ENCODE data around the gene VEGFB.

The VEGFB gene

GRCh38 chr11:64246871-64247728, 12.7 kb downstream of the VEGFB start, which contains the start of gene PPP1R14B:
Gene PPP1R14B, minus strand, starts transcription at chr11:64246943. Its CDS starts 270 bp downstream, at chr11:64246673.
- DNase-seq (ENCODE audit: low read depth in 2 of 2), result peak; percentile 76 to 79

GRCh38 chr11:64247729-64248531, 13.5 kb downstream of the VEGFB start:
- DNase-seq (ENCODE audit: low read depth in 2 of 2), result no peak

DNA sequence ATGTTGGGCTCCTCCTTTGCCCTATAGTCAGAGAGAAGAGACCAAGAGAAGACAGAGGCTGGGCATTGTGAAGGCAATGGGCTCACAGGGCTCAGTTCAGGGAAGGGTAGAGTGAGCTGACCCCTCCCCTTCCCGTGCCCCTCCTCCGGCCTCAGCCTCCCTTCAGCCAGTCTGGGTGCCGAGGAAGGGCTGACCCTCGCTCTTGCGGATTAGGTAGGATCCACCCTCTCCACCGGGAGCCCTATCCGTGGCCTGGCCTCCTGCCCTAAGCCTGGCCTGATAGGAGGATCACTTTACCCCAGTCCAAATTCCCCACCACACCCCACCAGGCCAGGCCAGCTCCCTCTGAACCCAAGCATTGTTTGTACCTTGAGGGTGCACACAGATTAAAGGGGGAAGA, 14.2 kb downstream of the VEGFB start:
- no peak for DNase-seq (ENCODE audit: low read depth in 2 of 2)

- no peak for DNase-seq (ENCODE audit: low read depth in 2 of 2)
Measured at GRCh38 chr11:64249038-64249437, 14.7 kb downstream of the VEGFB start.

DNA sequence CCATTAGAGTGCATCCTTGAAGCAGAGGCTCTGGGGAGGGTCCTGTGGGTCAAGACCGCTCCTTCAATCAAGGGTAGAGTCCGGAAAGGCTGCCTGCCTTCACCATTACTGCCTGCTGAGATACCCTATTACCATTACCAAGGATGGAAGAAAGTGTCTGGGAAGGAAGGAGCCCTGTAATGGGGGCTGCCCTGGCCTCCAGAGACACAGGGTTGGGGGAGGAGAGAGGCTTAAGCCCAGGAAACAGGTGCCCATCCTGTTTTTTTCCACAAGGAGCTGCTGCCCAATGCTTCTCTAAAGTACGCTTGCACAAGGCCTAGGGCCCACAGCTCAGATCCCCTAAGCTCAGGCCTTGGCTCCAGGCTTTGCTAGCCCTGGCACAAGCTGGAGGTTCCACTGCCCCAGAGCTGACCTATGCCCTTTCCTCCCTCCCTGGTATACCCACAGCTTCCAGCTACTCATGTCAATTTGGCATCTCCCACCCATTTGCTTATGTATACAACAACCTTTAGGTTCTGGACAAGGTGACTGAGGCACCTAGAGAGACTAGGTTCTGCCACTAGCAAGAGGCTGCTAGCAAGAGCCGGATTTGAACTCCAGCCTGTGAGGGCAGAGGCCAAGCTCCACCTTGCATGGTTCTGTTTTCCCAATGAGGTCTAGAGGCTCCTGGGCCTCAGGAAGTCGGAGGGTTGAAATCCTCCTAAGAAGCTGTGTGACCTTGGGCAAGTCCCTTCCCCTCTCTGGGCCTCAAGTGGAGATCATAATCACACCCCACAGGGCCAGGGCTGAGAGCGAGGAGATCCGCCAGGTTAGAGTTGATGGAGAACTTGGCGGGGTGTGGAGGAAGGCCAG, 15.4 kb downstream of the VEGFB start:
- DNase-seq (ENCODE audit: low read depth in 2 of 2), result no peak

DNA sequence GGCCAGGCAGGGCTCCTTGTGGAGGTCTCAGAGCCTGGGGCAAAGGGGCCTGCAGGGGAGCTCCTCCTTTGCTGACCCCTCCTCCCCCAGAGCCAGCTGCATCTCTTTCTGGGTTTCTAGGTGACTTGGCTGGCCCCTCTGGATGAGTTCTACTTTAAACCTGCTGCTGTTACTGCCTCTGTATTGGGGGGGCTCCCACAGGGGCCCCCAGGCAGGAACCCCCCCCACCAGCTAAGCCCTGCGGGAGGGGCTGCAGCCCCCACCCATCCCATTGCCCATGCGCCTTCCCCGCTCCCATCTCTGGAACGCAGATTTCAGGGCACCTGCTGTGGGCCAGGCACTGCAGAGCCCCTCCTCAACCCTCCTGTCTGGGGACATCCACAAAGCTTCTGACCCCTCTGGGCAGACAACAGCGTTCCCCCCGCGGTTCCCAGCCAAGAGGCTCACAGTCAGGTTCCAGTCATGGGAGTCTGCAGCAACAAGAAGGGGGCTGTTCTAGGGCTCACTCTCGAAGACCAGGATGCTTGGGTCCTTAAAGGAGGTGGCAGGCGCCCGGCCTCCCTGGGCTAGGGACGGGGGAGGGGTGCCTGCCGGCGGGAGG, 16.1 kb downstream of the VEGFB start:
- DNase-seq (ENCODE audit: low read depth in 2 of 2), result no peak

DNA sequence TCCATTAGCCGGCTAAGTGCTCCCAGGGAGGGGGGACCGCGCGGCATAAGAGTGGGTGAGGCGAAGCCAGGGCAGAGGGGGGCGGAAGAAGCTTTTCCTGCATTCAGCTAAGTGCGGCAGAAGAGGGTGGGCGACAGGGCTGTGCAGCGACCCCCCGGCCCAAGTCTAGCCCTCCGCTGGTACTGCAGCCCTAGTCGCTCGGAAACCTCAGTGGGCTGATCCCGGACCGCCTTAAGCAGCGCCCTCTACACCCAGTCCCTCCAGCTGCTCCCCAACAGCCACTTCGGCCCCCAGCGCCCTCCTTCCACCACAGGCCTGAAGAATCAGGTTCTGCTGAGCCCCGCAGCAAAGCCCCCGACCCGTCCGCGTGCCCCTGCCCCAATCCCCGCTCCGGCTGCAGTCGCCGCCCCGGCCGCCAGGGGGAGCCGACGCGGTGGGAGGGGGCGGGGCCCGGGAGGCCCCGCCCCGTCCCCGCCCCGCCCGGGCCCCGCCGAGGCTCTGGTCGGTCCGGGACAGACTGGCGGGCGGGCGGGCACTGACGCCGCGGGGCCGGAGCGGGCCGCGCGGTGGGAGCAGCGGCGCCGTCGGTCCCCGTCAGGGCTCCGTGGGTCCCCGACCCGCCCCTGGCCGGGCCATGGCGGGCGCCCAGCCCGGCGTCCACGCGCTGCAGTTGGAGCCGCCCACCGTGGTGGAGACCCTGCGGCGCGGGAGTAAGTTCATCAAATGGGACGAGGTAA, 16.8 kb downstream of the VEGFB start, which contains the start of gene PLCB3:
PLCB3 (plus strand) TSS at position 515 of the 737 bp plus-strand sequence; CDS start at position 635, 120 bp downstream.
- DNase-seq (ENCODE audit: low read depth in 2 of 2), result peak in 1 of 2 donors; percentile 47

GRCh38 chr11:64251753-64252002, 17.3 kb downstream of the VEGFB start:
- no peak for DNase-seq (ENCODE audit: low read depth in 2 of 2)

- DNase-seq (ENCODE audit: low read depth in 2 of 2), result no peak
Measured at GRCh38 chr11:64252003-64252872, 17.9 kb downstream of the VEGFB start.

DNA sequence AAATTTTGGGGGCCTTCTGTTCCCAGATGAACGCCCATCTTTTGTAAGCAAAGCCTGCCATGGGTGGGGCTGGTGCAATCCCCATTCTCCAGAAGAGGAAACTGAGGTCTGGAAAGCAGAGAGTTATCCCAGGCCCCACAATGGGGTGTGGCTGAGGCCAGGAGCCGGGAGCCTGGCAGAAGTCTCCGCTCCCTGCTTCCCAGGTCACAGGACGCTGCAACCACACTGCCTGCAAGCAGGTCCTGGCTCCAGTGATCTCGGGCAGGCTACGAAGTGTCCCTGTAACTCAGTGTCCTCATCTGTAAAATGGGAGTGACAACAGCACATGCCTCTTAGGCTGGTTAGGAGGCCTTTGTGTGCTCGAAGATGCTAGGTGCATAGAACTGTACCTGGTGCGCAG, 18.7 kb downstream of the VEGFB start:
- DNase-seq (ENCODE audit: low read depth in 2 of 2), result no peak

DNA sequence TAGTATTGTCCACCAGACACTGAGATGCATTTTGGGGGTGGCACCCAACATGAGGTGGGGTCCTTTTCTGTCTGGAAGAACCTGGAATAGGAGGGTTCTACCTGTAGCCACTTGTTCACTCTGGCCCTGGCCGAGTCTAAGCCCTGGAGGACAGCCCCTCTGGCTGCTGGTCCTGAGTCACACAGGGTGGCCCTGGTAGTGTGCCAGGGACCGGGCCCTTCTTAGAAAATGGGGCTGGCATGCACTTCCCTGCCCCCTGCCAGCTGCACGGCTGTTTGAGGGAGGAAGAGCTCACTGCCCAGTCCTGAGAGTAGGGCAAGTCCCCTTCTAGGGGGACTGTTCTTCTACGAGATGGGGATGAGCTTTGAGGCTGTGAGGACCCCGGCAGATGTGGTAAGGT, 19.1 kb downstream of the VEGFB start:
- no peak for DNase-seq (ENCODE audit: low read depth in 2 of 2)

GRCh38 chr11:64254326-64254725, 19.9 kb downstream of the VEGFB start:
- no peak for DNase-seq (ENCODE audit: low read depth in 2 of 2)

- no peak for DNase-seq (ENCODE audit: low read depth in 2 of 2)
Measured at GRCh38 chr11:64255135-64256128, 21.0 kb downstream of the VEGFB start.

- DNase-seq (ENCODE audit: low read depth in 2 of 2), result no peak
Measured at GRCh38 chr11:64256300-64256699, 21.9 kb downstream of the VEGFB start.

- no peak for DNase-seq (ENCODE audit: low read depth in 2 of 2)
Measured at GRCh38 chr11:64258356-64258755, 24.0 kb downstream of the VEGFB start.

GRCh38 chr11:64258946-64259532, 24.7 kb downstream of the VEGFB start:
- no peak for DNase-seq (ENCODE audit: low read depth in 2 of 2)

DNA sequence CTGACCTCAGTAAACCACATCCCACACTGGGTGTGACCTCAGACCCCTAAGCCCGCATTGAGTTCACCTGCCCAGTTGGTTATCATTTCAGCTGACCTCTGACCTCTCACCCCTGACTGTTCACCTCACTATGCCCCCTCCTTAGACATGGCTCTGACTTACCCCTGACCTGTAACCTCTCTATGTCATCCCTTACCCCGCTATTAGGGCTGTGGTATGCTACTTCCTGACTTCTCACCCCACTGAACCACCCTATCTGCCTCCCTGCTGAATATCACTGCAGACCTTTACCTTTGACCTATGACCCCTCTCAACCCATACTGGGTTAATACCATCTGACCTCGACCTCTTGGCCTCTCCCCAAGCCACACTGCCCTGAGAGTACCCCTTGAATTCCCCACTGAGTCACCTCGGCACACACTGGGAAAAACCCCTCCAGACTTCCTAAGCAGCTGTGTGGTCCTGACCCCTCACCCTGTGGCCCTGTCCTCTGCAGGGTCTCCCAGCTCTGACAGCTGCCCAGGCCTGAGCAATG, 25.2 kb downstream of the VEGFB start:
- no peak for DNase-seq (ENCODE audit: low read depth in 2 of 2)

GRCh38 chr11:64260147-64260708, 25.8 kb downstream of the VEGFB start:
- no peak for DNase-seq (ENCODE audit: low read depth in 2 of 2)

All from activated CD4-positive, alpha-beta T cell treated with anti-CD3 and anti-CD28 coated beads for 24 hours (primary cell).